ENCODE measurements around the gene DIPK1B.
A peak's percentile ranks its signal among the peaks of the same experiment; 100 is the strongest.

Gene DIPK1B

DNA sequence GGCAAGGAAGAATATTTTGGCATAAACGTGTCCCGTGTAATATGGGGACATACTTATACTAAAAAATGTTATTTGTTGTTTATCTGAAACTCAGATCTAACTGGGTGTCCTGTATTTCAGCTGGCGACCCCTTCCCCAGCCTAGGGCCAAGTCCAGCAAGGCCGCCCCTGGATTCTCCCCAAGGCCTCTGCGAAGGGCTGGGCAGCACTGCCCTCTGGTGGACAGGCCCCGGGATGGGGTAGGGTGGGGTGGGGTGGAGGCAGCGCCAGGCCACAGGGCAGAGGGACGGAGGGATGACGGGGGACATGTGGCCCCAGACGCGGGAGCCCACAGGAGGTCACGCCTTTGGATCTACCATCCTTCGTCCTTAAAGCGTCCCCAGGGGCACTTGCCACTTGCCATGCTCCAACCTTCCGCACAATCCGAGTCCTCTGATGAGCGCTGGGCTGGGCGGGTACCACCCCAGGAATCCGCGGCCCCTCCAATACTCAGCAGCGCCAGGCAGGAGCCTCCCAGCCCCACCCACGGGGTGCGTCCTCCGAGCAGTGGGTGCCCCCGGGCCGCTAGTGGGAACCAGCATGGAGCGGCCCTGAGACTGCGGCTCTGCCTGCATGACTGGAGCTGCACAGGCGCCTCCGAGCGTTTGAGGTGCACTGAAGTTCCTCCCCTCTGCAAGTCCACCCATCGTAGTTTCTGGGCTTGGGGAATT is 18.1 kb upstream of the DIPK1B start:
- Histone ChIP-seq H3K79me2 (ENCODE audit: control insufficient read depth, low read length) (no peaks in the 10 kb centered on the region), H4K20me1 (ENCODE audit: control insufficient read depth, insufficient read depth, low read depth, low read length) (no peaks in the 10 kb centered on the region), H3K9me3 (ENCODE audit: control insufficient read depth, insufficient read depth, low read length) (no peaks in the 10 kb centered on the region), H3K9me2 (replicated peaks; ENCODE audit: control insufficient read depth, low read length) (no peaks in the 10 kb centered on the region), H3F3A (ENCODE audit: control insufficient read depth, insufficient read depth) (no peaks in the 10 kb centered on the region), H3K27me3 (ENCODE audit: control insufficient read depth, low read length) (peaks cover 26% of the 10 kb centered on the region), H3K4me3 (ENCODE audit: low read length) (no peak overlapping the region), H3K4me2 (ENCODE audit: low read length) (no peak overlapping the region), H3K27ac (ENCODE audit: low read depth, low read length) (no peak overlapping the region), H3K4me1 (ENCODE audit: control insufficient read depth, low read length) (peaks cover 31% of the 10 kb centered on the region), H3K36me3 (ENCODE audit: control insufficient read depth, low read length) (no peaks in the 10 kb centered on the region)
- TF ChIP-seq EZH2phosphoT487 (IDR thresholded peaks at IDR 0.05; ENCODE audit: borderline replicate concordance, low read length): no peak
- TF ChIP-seq, protein P1, sequence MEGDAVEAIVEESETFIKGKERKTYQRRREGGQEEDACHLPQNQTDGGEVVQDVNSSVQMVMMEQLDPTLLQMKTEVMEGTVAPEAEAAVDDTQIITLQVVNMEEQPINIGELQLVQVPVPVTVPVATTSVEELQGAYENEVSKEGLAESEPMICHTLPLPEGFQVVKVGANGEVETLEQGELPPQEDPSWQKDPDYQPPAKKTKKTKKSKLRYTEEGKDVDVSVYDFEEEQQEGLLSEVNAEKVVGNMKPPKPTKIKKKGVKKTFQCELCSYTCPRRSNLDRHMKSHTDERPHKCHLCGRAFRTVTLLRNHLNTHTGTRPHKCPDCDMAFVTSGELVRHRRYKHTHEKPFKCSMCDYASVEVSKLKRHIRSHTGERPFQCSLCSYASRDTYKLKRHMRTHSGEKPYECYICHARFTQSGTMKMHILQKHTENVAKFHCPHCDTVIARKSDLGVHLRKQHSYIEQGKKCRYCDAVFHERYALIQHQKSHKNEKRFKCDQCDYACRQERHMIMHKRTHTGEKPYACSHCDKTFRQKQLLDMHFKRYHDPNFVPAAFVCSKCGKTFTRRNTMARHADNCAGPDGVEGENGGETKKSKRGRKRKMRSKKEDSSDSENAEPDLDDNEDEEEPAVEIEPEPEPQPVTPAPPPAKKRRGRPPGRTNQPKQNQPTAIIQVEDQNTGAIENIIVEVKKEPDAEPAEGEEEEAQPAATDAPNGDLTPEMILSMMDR (IDR thresholded peaks at IDR 0.05; ENCODE audit: low read depth, low read length, poor library complexity, severe bottlenecking): peak; percentile 49

DNA sequence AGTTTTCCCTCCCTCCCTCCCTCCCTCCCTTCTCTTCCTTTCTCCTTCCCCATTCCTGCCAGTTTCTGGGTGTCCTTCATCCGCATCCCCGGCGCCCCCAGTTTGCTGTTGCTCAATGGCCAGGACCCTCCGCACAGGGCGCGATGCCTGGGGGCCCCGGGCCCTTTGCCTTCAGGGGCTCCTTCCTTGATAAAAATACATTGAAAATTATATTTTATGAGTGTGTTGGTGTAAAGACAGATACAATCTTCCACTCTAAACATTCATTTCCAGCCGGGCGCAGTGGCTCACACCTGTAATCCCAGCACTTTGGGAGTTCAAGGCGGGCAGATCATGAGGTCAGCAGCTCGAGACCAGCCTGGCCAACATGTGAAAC is 17.5 kb upstream of the DIPK1B start:
- Histone ChIP-seq H3K27me3 (ENCODE audit: control insufficient read depth, low read length) (peaks cover 24% of the 10 kb centered on the region), H3K4me1 (ENCODE audit: control insufficient read depth, low read length) (peaks cover 31% of the 10 kb centered on the region), H4K20me1 (ENCODE audit: control insufficient read depth, insufficient read depth, low read depth, low read length) (no peaks in the 10 kb centered on the region), H3K27ac (ENCODE audit: low read depth, low read length) (no peak overlapping the region), H3K79me2 (ENCODE audit: control insufficient read depth, low read length) (no peaks in the 10 kb centered on the region), H3K4me3 (ENCODE audit: low read length) (no peak overlapping the region), H3K4me2 (ENCODE audit: low read length) (no peak overlapping the region), H3K36me3 (ENCODE audit: control insufficient read depth, low read length) (no peaks in the 10 kb centered on the region), H3F3A (ENCODE audit: control insufficient read depth, insufficient read depth) (no peaks in the 10 kb centered on the region), H3K9me2 (replicated peaks; ENCODE audit: control insufficient read depth, low read length) (no peaks in the 10 kb centered on the region), H3K9me3 (ENCODE audit: control insufficient read depth, insufficient read depth, low read length) (no peaks in the 10 kb centered on the region)
- no peak for TF ChIP-seq EZH2phosphoT487 (IDR thresholded peaks at IDR 0.05; ENCODE audit: borderline replicate concordance, low read length)
- TF ChIP-seq, protein P1 (IDR thresholded peaks at IDR 0.05; ENCODE audit: low read depth, low read length, poor library complexity, severe bottlenecking): no peak

DNA sequence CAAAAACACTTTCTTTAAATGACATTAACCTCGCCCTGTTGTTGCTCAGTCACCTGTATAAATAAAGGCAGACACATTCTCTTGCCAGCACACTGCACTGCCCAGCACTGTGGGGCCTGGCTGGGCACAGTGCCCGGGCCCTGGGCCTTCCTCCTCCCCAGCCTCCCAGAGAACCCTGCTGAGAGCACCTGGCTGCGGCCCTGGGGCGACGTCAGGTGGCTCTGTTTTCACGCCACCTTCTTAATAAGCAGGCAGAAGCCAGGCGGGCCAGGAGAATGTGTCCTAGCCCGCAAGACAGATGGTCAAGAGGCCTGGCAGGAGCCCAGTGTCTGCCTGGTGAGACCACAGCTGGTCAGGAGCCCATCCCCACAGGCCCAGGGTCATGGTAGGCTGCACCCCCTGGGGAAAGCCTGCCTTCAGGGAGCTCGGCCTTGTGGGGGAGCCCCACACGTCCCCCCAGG is 16.9 kb upstream of the DIPK1B start:
- no peaks in the 10 kb centered on the region for H3K79me2 ChIP-seq (ENCODE audit: control insufficient read depth, low read length)
- peaks cover 25% of the 10 kb centered on the region for H3K27me3 ChIP-seq (ENCODE audit: control insufficient read depth, low read length)
- no peak overlapping the region for H3K4me3 ChIP-seq (ENCODE audit: low read length)
- no peak overlapping the region for H3K4me2 ChIP-seq (ENCODE audit: low read length)
- no peaks in the 10 kb centered on the region for H3F3A ChIP-seq (ENCODE audit: control insufficient read depth, insufficient read depth)
- TF ChIP-seq EZH2phosphoT487 (IDR thresholded peaks at IDR 0.05; ENCODE audit: borderline replicate concordance, low read length): no peak
- TF ChIP-seq, protein P1 (IDR thresholded peaks at IDR 0.05; ENCODE audit: low read depth, low read length, poor library complexity, severe bottlenecking): no peak
- H3K27ac ChIP-seq (ENCODE audit: low read depth, low read length): no peak overlapping the region
- no peaks in the 10 kb centered on the region for H3K9me3 ChIP-seq (ENCODE audit: control insufficient read depth, insufficient read depth, low read length)
- no peaks in the 10 kb centered on the region for H3K36me3 ChIP-seq (ENCODE audit: control insufficient read depth, low read length)
- H4K20me1 ChIP-seq (ENCODE audit: control insufficient read depth, insufficient read depth, low read depth, low read length): no peaks in the 10 kb centered on the region
- peaks cover 35% of the 10 kb centered on the region for H3K4me1 ChIP-seq (ENCODE audit: control insufficient read depth, low read length)
- H3K9me2 ChIP-seq (replicated peaks; ENCODE audit: control insufficient read depth, low read length): no peaks in the 10 kb centered on the region
